GM19099 (cell line): ENCODE measurements around the gene TNK1.

Experiments
- POLR2A ChIP-seq: IDR thresholded peaks from 3 replicates; pipeline ENCODE4 v1.6.1; 2011; ENCODE audit warnings: low read depth; ENCODE audit not compliant: insufficient read length; ENCODE audit errors: extremely low read depth

TNK1 gene

DNA sequence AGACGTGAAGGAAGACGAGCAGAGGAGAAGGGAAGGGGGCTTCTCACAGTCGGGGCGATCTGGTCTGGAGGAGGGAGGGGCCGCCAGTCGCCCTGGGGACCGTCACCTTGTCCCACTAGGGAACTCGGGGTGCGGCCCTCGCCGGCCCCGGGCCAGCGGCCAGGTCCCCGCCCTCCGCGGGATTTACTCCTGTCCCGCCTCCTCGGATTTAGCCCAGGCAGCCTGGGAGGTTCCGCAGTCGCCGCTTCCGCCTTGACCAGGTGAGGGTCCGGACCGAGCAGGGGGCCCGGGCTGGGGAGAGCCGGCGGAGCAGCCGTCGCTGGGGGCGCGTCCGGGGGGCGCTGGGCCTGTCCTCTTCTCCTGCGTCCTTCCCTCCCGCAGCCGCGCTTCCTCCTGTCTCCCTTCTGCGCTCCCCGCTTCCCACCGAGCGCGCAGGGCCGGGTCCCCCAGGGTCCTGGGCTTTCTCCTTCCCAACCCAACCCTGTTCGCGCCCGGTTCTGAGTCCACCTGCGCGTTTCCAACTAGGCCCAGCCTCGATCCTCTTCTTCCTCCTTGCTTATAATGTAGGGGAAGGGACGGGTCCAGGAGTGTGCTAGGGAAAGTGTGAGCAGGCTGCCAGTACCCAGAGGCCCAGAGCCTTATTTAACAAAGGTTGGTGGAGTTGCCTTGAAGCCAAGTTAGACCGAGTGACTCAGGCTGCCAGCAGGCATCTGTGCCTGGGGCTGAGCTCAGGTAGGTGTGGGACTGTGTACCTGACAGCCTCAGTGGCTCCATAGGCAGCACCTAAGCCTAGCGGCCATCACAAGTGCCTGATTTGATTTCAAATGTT lies at the start of gene TNK1:
Gene TNK1, plus strand, starts transcription at position 235 of the 829 bp plus-strand sequence. CDS start 1,838 bp downstream, outside the sequence.
- no peak for TF ChIP-seq POLR2A

DNA sequence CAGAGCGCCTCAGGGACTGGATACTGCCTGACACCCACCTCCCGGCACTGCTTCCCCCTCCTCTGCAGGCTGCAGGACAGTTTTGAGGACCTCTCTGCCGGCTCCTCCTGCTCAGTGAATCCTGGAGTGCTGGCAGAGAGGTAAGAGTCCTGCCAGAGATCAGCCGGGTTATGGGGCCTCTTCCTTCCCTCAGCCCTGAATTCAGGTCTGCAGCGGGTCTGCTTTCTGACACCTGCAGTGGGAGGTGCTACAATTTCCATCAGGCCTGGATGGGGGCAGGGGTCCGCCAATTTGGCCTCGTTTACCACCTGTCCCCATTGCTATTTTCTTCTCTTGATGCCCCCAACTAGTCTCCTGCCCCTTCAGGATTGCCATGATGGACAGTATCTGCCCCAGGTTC lies 48.8 kb upstream of the TNK1 start:
- no peak for TF ChIP-seq POLR2A

DNA sequence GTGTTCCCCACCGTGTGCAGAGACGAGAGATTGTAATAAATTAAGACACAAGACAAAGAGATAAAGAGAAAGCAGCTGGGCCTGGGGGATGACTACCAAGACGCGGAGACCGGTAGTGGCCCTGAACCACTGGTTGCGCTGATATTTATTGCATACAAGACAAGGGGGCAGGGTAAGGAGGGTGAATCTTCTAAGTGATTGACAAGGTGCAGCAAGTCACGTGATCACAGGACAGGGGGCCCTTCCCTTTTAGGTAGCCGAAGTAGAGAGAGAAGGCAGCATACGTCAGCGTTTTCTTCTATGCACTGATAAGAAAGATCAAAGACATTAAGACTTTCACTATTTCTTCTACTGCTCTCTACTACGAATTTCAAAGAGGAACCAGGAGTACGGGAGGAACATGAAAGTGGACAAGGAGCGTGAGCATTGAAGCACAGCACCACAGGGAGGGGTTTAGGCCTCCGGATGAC lies 48.3 kb upstream of the TNK1 start:
- peak; percentile 42 for TF ChIP-seq POLR2A

DNA sequence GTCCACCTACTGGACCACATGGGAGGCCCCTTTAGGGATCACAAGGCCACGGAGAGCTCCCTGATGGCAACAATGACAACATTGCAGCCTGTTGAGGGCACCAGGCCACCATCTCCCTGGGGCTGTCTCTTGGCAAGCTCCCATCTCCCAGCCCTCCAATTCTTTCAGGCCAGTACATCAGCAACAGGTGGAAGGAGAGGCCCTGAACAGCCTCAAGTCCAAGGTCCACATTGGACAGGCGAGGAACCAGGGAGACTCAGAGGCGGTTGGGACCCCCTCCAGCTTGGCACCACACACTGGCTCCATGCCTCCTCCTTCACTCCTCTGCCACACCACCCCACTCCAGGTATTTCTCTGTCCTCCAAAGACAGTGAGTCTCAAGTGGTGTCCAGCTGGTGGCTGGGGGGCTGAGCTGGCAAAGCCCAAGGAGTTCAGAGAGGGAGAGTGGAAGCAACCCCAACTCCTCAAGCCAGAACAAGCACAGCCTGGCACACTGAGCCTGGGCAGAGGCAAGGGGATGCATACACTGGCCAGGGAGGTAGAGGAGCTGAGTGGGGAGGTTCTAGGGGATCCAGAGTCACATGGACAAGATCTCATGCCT lies 45.9 kb upstream of the TNK1 start:
- TF ChIP-seq POLR2A: no peak

DNA sequence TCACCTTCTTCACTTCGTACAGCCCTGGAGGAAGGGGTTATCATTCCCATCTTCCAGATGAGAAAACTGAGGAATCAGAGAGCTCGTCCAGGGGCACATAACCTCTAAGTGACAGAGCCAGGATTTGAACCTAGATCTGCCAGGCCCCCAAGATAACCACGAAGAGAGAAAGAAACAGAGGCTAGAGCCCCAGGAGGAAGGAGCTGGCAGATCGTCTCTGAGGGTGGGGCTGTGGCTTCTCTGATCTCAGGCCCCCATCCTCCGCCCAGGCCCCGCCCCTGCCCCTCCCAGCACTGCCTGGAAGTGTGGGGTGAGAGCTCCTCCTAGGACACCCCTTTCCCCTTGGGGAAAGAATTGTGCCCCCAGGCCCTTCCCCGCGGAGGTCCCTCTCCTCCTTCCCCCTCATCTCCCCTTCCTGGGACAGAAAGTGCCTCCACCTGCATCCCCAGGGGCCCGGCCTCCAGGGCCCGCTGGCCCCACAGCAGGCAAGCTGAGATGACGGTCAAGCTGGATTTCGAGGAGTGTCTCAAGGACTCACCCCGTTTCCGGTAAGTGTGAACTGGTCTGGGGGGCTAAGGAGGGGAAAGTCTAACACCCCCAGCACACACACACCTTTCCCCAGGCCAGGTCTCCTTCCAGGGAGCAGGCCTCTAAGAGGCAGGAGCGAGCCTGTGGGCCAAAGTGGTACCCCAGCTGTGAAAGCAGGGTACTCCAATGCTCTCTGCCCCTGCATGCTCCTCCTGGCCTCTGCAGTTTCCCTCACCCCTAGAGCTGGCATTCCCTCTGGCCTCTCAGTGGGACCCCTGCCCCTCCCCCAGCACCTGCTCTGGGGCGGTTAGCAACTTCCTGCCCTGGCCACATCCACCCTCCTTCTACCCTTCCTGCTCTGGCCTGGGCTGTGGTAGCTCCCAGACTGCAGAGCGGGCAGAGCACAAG lies 44.4 kb upstream of the TNK1 start, which contains the start of gene ACAP1:
Gene ACAP1, plus strand, starts transcription at position 290 of the 936 bp plus-strand sequence. Its CDS starts 206 bp downstream, at position 496.
- TF ChIP-seq POLR2A: peak; percentile 47

DNA sequence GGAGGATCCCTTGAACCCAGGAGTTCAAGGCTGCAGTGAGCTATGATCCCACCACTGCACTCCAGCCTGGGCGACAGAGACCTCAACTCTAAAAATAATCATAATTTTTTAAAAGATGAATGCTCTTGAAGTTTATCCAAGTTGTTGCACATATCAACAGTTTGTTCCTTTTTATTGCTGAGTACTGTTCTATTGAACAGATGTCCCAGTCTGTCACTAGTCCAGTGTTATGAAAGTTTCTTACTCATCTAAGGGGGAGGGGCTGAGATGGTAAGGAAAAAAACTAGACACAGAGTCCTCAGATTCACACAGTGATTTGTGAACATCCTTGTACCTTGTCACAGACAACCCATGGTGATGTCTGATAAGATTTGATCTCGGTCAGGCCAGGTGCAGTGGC lies 40.7 kb upstream of the TNK1 start:
- TF ChIP-seq POLR2A: no peak

DNA sequence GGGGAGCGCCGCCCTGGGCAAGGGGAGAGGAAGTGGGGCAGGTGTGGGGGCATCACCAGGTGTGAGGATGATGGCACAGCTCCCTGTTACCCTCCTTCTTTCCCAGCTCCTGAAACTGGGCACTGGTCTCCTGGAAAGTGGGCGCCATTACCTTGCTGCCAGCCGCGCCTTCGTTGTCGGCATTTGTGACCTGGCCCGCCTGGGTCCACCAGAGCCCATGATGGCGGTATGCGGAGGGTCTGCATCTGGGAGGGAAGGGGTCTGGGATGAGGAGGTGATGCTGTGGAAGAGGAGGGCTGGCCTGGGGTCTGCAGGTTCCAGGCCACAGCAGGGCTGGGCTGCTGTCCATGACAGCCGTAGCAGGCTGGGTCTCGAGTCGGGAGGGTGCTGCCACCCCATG lies 39.0 kb upstream of the TNK1 start:
- no peak for TF ChIP-seq POLR2A

DNA sequence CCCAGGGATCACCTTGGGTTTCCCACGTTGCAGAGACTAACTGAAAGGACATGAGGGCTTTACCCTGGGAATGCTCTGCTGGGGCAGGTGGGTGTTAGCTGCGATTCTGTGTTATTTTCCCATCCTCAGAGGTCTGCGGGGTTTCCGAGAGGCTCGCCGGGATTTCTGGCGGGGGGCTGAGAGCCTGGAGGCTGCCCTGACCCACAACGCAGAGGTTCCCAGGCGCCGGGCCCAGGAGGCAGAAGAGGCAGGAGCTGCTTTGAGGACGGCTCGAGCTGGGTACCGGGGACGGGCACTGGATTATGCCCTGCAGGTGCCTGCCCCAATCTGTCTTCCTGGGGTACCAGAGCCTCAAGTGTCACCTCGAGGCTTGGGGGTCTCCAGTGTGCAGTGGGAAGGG lies 37.6 kb upstream of the TNK1 start:
- no peak for TF ChIP-seq POLR2A

DNA sequence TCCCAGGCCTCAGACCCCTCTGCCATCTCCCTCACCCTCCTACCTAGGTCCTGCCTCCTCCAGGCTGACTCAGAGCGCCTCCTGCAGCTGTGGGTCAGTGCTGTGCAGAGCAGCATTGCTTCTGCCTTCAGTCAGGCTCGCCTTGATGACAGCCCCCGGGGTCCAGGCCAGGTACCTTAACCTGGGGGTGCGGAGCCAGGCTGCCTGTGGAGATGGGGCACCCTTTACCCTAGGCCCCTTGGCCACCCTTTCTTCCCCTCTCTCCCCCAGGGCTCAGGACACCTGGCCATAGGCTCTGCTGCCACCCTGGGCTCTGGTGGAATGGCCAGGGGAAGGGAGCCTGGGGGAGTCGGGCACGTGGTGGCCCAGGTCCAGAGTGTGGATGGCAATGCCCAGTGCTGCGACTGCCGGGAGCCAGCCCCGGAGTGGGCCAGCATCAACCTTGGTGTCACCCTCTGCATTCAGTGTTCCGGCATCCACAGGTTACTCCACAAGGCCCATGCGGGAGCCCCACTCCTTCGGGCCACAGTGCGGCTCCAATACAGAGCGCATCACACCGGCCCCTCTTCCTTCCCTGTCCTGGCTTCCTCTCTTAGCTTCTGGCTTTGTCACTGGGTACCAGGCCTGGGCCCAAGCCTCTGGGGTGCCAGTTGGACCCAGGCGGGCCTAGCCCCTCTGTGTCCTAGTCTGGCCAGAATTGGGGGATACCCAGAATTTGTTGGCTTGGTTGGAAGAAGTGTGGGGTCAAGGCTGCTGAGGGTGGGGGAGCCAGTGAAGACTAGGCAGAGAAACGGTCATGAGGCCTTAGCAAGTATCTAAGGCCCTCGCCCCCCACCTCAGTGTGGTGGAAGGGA lies 33.9 kb upstream of the TNK1 start:
- TF ChIP-seq POLR2A: no peak

DNA sequence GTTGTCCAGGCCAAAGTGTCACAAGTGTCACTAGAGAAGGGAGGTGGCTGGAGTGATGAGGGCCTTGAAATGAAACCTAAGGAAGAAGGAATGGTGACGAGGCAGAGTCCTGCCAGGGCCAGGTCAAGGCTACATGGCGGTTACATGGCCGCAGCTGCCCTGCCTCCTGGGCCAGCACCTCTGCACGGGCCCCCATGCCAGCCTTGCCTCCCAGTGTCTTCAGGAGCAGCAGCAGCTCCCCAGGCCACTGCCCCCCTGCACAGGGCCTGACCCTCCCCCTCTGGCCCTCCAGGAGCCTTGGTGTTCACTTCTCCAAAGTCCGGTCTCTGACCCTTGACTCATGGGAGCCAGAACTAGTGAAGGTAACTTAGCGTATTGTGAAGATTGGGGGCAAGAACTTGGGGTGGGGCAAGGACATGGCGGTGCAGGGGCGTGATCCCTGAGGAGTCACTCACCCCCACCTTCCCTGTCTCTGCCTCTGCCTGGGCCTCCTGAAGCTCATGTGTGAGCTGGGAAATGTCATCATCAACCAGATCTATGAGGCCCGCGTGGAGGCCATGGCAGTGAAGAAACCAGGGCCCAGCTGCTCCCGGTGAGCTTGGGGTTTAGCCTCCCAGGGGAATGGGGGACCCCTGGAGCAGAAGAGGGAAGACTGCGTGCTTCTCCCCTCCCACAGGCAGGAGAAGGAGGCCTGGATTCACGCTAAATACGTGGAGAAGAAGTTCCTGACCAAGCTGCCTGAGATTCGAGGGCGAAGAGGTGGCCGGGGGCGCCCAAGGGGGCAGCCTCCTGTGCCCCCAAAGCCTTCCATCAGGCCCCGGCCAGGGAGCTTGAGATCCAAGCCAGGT lies 33.0 kb upstream of the TNK1 start:
- TF ChIP-seq POLR2A: no peak

DNA sequence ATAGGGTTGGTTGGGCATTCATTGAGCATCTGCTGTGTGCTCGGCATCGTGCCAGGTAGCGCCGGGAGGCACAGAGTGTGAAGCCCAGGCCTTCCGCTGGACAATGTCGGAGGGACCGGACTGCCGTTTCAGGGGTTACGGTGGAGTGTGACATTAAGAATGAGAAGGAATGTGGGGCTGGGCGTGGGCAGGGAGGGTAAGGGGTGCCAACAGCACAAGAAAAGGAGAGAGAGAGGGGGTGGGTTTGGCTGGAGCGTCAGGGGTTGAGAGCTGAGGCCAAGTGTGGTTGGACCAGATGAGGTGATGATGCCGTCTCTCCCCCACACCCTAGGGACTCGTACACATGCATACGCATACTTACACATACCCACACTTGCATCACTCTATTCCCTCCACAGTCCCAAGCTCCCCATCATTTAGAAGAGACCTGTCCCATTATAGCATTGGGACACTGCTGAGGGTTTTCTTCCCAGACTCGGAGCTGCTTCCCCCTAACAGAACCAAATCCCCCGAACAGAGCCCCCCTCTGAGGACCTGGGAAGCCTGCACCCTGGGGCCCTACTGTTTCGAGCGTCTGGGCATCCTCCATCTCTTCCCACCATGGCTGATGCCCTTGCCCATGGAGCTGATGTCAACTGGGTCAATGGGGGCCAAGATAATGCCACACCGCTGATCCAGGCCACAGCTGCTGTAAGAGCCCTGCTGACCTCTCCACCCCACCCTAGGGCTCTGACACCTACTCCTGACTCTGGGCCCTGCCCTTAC lies 32.2 kb upstream of the TNK1 start:
- TF ChIP-seq POLR2A: no peak

DNA sequence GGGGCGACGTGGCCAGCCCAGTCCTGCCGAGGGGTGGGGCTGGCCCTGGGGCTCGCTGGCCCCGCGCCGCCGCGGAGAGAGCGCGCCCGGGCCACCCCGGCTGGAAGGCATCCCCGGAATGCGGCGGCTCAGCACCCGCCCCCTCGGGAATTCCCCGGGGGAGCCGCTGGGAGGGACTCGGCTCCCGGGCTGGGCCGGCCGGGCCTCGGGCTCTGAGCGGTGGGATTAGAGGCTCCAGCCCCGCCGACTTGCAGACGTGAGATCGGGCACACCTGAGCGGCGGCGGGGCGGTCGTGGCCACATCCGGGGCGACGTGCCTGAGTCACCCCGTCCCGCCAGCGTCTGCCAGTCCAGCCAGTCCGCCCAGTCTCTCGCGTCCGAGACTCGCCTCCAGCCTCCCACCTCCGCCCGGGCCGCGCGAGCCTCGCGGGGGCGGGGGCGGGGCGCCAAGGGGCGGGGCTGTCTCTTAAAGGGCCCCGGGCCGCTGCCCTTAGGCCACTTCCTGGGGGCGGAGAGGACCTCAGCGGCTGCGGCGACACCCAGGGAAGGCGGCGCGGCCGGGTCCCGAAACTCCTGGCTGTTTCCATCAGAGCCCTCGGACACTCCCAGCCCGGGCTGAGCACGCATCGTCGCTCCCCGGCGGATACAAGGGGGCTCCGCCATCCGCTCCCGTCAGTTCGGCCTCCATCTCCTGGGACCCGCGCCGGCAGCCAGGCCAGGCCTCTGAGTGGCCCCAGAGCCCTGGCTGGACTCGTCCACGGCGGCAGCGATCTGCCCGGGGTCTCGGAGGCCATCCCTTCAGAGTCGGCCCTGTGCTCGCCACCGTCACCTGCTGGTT lies 29.0 kb upstream of the TNK1 start, which contains the start of gene KCTD11:
Gene KCTD11, plus strand, starts transcription at position 498 of the 838 bp plus-strand sequence.
- TF ChIP-seq POLR2A: peak; percentile 55
